DND-41 (cell line): ENCODE measurements around the gene SH3GL3.

Experiments used
- EZH2 ChIP-seq: IDR thresholded peaks from 3 replicates; pipeline ENCODE4 v1.6.1; 2012; ENCODE audit warnings: borderline replicate concordance, low read depth, mild to moderate bottlenecking, moderate library complexity, low read length, inconsistent platforms; ENCODE audit not compliant: severe bottlenecking
- TF ChIP-seq, protein P1 (sequence below): IDR thresholded peaks from 2 replicates; pipeline ENCODE4 v1.5.1; 2012; ENCODE audit warnings: borderline replicate concordance, low read length, moderate library complexity, mild to moderate bottlenecking; ENCODE audit not compliant: poor library complexity, severe bottlenecking; ENCODE audit errors: extremely low read depth

- TF ChIP-seq, protein P1, sequence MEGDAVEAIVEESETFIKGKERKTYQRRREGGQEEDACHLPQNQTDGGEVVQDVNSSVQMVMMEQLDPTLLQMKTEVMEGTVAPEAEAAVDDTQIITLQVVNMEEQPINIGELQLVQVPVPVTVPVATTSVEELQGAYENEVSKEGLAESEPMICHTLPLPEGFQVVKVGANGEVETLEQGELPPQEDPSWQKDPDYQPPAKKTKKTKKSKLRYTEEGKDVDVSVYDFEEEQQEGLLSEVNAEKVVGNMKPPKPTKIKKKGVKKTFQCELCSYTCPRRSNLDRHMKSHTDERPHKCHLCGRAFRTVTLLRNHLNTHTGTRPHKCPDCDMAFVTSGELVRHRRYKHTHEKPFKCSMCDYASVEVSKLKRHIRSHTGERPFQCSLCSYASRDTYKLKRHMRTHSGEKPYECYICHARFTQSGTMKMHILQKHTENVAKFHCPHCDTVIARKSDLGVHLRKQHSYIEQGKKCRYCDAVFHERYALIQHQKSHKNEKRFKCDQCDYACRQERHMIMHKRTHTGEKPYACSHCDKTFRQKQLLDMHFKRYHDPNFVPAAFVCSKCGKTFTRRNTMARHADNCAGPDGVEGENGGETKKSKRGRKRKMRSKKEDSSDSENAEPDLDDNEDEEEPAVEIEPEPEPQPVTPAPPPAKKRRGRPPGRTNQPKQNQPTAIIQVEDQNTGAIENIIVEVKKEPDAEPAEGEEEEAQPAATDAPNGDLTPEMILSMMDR = no peak
- no peak for TF ChIP-seq EZH2
Observed at GRCh38 chr15:83610132-83610531, 163.0 kb downstream of the SH3GL3 start.
